Suprapubic skin (tissue), 4 donors: ENCODE data around the gene HIGD2A.

Source experiments
- CTCF ChIP-seq, 2 donors: fragments of 200-600 bp in 1 of 2; fragments of 450-650 bp in 1 of 2; sonication (generic) in 1 of 2; IDR thresholded peaks; one replicate each; pipeline ENCODE4 v1.5.1; 2016 to 2019; ENCODE audit warnings: antibody characterized with exemption in 2 of 2, mild to moderate bottlenecking in 1 of 2, moderate library complexity in 1 of 2
- EP300 ChIP-seq: sonication (generic); formaldehyde crosslinking; IDR thresholded peaks from one replicate; pipeline ENCODE4 v1.6.1; 2017; ENCODE audit warnings: antibody characterized with exemption
- POLR2A ChIP-seq, 2 donors: fragments of 450-650 bp; IDR thresholded peaks; one replicate each; pipeline ENCODE4 v1.6.1; 2017; ENCODE audit warnings: antibody characterized with exemption in 2 of 2, mild to moderate bottlenecking in 2 of 2, moderate library complexity in 2 of 2
- POLR2AphosphoS5 ChIP-seq, 3 donors: sonication (generic); formaldehyde crosslinking; IDR thresholded peaks; one replicate each; pipeline ENCODE4 v1.6.1; 2017; ENCODE audit warnings: antibody characterized with exemption in 3 of 3

DNA sequence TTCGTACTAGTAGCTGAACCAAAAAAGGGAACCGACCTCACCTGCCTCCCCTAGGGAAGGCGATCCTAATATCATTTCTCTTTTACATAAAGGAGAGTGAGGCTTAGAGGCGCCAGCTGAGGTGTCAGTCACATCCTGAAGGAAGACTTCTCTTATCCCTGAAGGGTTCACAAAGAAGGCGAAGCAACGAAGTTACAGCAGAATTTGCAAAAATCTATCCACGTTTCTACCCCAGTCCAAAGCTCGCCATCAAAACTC, 26.4 kb upstream of the HIGD2A start:
- no peak for TF ChIP-seq CTCF (IDR thresholded peaks at IDR 0.05)
- TF ChIP-seq POLR2A (IDR thresholded peaks at IDR 0.05): no peak
- TF ChIP-seq POLR2AphosphoS5 (IDR thresholded peaks at IDR 0.05): no peak
- no peak for TF ChIP-seq EP300
